Neural progenitor cell (in vitro differentiated cells): ENCODE measurements around the gene TRPV5. TPM values are rescaled to one million over a fixed set of nuclear protein-coding genes. Genes with fewer than 3 reads are reported as not detected.

Experiments used
- DNase-seq: peaks from one replicate; pipeline ENCODE4 v3.0.0-alpha.2; 2016; ENCODE audit warnings: low spot score
- H2AFZ ChIP-seq: fragments of 200-600 bp; sonication (generic); replicated peaks from 2 replicates; pipeline ENCODE4 v1.6.1; 2016; ENCODE audit warnings: antibody characterized with exemption
- H3F3A ChIP-seq: fragments of 200-600 bp; sonication (generic); 2 replicates; pipeline ENCODE4 v1.6.1; 2016; ENCODE audit warnings: antibody characterized with exemption, low read depth
- H3K27ac ChIP-seq: fragments of 200-600 bp; sonication (generic); 2 replicates; pipeline ENCODE4 v1.5.1; 2016; ENCODE audit warnings: mild to moderate bottlenecking
- H3K27me3 ChIP-seq: fragments of 200-600 bp; sonication (generic); 2 replicates; pipeline ENCODE4 v1.6.1; 2016; ENCODE audit warnings: mild to moderate bottlenecking, moderate library complexity
- H3K36me3 ChIP-seq: fragments of 200-600 bp; sonication (generic); 2 replicates; pipeline ENCODE4 v1.5.1; 2016
- H3K4me1 ChIP-seq: fragments of 200-600 bp; sonication (generic); 2 replicates; pipeline ENCODE4 v1.6.1; 2016; ENCODE audit warnings: mixed run types
- H3K4me2 ChIP-seq: fragments of 200-600 bp; sonication (generic); 2 replicates; pipeline ENCODE4 v1.6.1; 2016
- H3K4me3 ChIP-seq: fragments of 200-600 bp; sonication (generic); 2 replicates; pipeline ENCODE4 v1.5.1; 2016
- H3K79me2 ChIP-seq: fragments of 200-600 bp; sonication (generic); 2 replicates; pipeline ENCODE4 v1.6.1; 2016; ENCODE audit warnings: low read depth
- H3K9ac ChIP-seq: fragments of 200-600 bp; sonication (generic); 2 replicates; pipeline ENCODE4 v1.6.1; 2016
- H3K9me3 ChIP-seq: fragments of 200-600 bp; sonication (generic); 2 replicates; pipeline ENCODE4 v1.5.1; 2016; ENCODE audit warnings: low read depth
- H4K20me1 ChIP-seq: fragments of 200-600 bp; sonication (generic); 2 replicates; pipeline ENCODE4 v1.6.1; 2016; ENCODE audit warnings: low read depth
- H3K27ac Mint-ChIP-seq: 3 replicates; pipeline ENCODE4 v1.8.0; 2021; ENCODE audit warnings: mixed read lengths
- H3K27me3 Mint-ChIP-seq: 2 replicates; pipeline ENCODE4 v1.8.0; 2022; ENCODE audit warnings: low read depth, mild to moderate bottlenecking, inconsistent platforms, moderate library complexity, mixed read lengths; ENCODE audit not compliant: insufficient read depth
- H3K36me3 Mint-ChIP-seq: 3 replicates; pipeline ENCODE4 v1.8.0; 2021; ENCODE audit warnings: mixed read lengths
- H3K4me1 Mint-ChIP-seq: 3 replicates; pipeline ENCODE4 v1.8.0; 2021; ENCODE audit warnings: mixed read lengths
- H3K4me3 Mint-ChIP-seq: 3 replicates; pipeline ENCODE4 v1.8.0; 2021; ENCODE audit warnings: mild to moderate bottlenecking, moderate library complexity, mixed read lengths
- H3K9me3 Mint-ChIP-seq: 3 replicates; pipeline ENCODE4 v1.8.0; 2020; ENCODE audit warnings: mixed read lengths
- EZH2 ChIP-seq: fragments of 200-600 bp; sonication (generic); IDR thresholded peaks from 2 replicates; pipeline ENCODE4 v1.6.1; 2017; ENCODE audit warnings: antibody characterized with exemption, mild to moderate bottlenecking, moderate library complexity
- EZH2phosphoT487 ChIP-seq: fragments of 200-600 bp; sonication (generic); IDR thresholded peaks from 2 replicates; pipeline ENCODE4 v1.6.1; 2017; ENCODE audit warnings: antibody characterized with exemption
- total RNA-seq: library from RNA; depleted of rRNA; stranded (reverse); fragments of >200 nt; gene quantifications from 2 replicates; pipeline ENCODE4 v1.2.3, GENCODE V29; 2015; ENCODE audit warnings: low replicate concordance
- TF ChIP-seq, protein P1 (sequence below): fragments of 200-600 bp; sonication (generic); IDR thresholded peaks from 2 replicates; pipeline ENCODE4 v1.5.1; 2017; ENCODE audit warnings: antibody characterized with exemption, mild to moderate bottlenecking

Gene TRPV5
- total RNA-seq, 1 donor from 2014 or later: not detected

DNA sequence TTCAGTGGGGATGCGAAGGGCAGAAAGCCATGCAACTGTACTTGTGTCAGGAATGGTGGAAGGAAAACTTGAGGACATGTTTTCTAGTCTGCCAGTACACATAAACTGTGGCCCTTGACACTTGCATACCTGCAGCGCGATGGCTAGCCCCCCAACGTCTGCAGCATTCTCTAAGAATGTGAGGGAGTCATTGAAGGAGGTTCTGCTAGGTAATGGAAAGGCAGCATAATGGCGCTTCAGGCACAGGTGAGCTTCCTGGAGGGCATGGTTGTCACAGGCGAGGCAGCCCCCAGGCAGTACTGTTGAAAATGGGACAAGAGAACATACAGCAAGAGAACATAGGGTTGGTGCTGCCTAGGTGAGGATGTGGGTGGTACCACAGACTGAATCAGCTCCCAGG, 9.2 kb upstream of the TRPV5 start:
- no peak overlapping the region for H3K4me3 Mint-ChIP-seq
- TF ChIP-seq EZH2 (no peak), EZH2phosphoT487 (no peak)
- TF ChIP-seq, protein P1, sequence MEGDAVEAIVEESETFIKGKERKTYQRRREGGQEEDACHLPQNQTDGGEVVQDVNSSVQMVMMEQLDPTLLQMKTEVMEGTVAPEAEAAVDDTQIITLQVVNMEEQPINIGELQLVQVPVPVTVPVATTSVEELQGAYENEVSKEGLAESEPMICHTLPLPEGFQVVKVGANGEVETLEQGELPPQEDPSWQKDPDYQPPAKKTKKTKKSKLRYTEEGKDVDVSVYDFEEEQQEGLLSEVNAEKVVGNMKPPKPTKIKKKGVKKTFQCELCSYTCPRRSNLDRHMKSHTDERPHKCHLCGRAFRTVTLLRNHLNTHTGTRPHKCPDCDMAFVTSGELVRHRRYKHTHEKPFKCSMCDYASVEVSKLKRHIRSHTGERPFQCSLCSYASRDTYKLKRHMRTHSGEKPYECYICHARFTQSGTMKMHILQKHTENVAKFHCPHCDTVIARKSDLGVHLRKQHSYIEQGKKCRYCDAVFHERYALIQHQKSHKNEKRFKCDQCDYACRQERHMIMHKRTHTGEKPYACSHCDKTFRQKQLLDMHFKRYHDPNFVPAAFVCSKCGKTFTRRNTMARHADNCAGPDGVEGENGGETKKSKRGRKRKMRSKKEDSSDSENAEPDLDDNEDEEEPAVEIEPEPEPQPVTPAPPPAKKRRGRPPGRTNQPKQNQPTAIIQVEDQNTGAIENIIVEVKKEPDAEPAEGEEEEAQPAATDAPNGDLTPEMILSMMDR: no peak

DNA sequence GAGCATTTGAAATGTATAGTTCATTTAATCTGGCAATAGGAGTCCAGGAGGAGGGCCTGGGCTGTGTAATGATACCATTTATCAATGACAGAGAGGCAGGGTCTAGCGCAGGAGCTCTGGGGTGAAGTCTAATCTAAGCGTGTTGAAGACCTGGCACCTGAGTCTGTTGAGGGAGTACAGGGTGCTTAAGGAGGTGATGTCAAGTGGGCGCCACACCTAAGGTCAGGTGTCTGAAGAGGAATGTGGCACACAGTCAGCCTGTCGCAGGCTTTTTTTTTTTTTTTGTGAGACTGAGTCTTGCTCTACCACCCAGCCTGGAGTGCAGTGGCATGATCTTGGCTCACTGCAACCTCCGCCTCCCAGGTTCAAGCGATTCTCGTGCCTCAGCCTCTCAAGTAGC, 8.0 kb upstream of the TRPV5 start:
- Histone ChIP-seq H3K4me3 (no peak overlapping the region), H3K9ac (no peak overlapping the region), H3K4me2 (no peak overlapping the region), H2AFZ (no peak overlapping the region), H3K79me2 (no peaks in the 10 kb centered on the region), H3K27me3 (no peaks in the 10 kb centered on the region), H3K36me3 (no peaks in the 10 kb centered on the region), H3K27ac (no peak overlapping the region), H3K9me3 (no peaks in the 10 kb centered on the region), H3F3A (no peaks in the 10 kb centered on the region), H3K4me1 (no peaks in the 10 kb centered on the region), H4K20me1 (no peaks in the 10 kb centered on the region)
- TF ChIP-seq EZH2 (no peak), EZH2phosphoT487 (no peak)
- TF ChIP-seq, protein P1: no peak
- DNase-seq: no peak
- Mint-ChIP-seq H3K27me3 (peaks cover 2% of the 10 kb centered on the region), H3K36me3 (no peaks in the 10 kb centered on the region), H3K9me3 (no peaks in the 10 kb centered on the region), H3K27ac (no peak overlapping the region), H3K4me3 (no peak overlapping the region), H3K4me1 (peaks cover 3% of the 10 kb centered on the region)

More for the DNA sequence above, 9.2 kb upstream of the TRPV5 start:
- H2AFZ ChIP-seq: no peak overlapping the region
- Mint-ChIP-seq H3K36me3 (no peaks in the 10 kb centered on the region), H3K27ac (no peak overlapping the region), H3K9me3 (no peaks in the 10 kb centered on the region), H3K27me3 (peaks cover 2% of the 10 kb centered on the region), H3K4me1 (peaks cover 3% of the 10 kb centered on the region)
- no peaks in the 10 kb centered on the region for H4K20me1 ChIP-seq
- no peak overlapping the region for H3K9ac ChIP-seq
- no peaks in the 10 kb centered on the region for H3K36me3 ChIP-seq
- no peaks in the 10 kb centered on the region for H3K79me2 ChIP-seq
- no peaks in the 10 kb centered on the region for H3K9me3 ChIP-seq
- H3K4me3 ChIP-seq: no peak overlapping the region
- no peaks in the 10 kb centered on the region for H3K27me3 ChIP-seq
- H3K27ac ChIP-seq: no peak overlapping the region
- no peaks in the 10 kb centered on the region for H3F3A ChIP-seq
- no peaks in the 10 kb centered on the region for H3K4me1 ChIP-seq
- H3K4me2 ChIP-seq: no peak overlapping the region
- DNase-seq: no peak

DNA sequence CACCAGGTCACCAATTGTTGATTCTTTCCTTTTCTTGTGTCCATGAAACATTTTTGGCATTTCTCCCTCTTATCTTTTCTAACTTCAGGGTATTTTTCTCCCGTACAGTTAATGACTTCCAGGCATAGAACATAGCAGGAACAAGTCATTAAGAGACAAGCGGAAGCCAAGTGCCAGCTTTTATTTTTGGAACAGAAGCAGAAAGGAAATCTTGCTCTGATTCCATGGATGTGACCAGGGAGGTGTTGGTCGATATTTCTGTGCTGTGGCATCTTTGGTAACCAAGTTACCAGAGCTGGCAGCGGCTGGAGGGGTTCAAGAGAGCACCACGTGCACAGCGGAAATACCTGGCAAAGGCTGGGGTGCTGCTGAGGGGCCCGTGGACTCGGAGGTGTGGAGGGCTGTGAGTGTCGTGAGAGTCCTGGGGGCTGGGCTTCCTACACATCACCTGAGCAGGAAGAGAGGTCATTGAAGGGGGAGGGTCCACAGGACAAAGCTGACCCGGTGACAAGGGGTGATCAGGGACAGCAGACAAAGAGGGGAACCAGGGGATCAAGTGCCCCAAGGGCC, 7.5 kb upstream of the TRPV5 start:
- H2AFZ ChIP-seq: no peak overlapping the region
- H3K27ac Mint-ChIP-seq: no peak overlapping the region
- peaks cover 3% of the 10 kb centered on the region for H3K4me1 Mint-ChIP-seq
- peaks cover 2% of the 10 kb centered on the region for H3K27me3 Mint-ChIP-seq
- no peak for DNase-seq
- H4K20me1 ChIP-seq: no peaks in the 10 kb centered on the region
- no peak overlapping the region for H3K27ac ChIP-seq
- no peak overlapping the region for H3K4me3 Mint-ChIP-seq
- no peaks in the 10 kb centered on the region for H3F3A ChIP-seq
- no peaks in the 10 kb centered on the region for H3K79me2 ChIP-seq
- H3K9ac ChIP-seq: no peak overlapping the region
- no peak overlapping the region for H3K4me3 ChIP-seq
- TF ChIP-seq EZH2phosphoT487 (no peak), EZH2 (no peak)
- TF ChIP-seq, protein P1: no peak
- H3K4me1 ChIP-seq: no peaks in the 10 kb centered on the region
- no peaks in the 10 kb centered on the region for H3K36me3 ChIP-seq
- no peaks in the 10 kb centered on the region for H3K27me3 ChIP-seq
- H3K36me3 Mint-ChIP-seq: no peaks in the 10 kb centered on the region
- H3K9me3 Mint-ChIP-seq: no peaks in the 10 kb centered on the region
- H3K9me3 ChIP-seq: no peaks in the 10 kb centered on the region
- H3K4me2 ChIP-seq: no peak overlapping the region
